DOHH2 (cell line): ENCODE data around the gene ECT2L.

ENCODE experiments used
- H3F3A ChIP-seq: fragments of 200-600 bp; sonication (generic), shearing (Covaris generic); 2 replicates; pipeline ENCODE4 v1.6.0; 2016; ENCODE audit warnings: antibody characterized with exemption, mild to moderate bottlenecking; ENCODE audit not compliant: control insufficient read depth, insufficient read depth
- H3K27ac ChIP-seq: fragments of 200-600 bp; sonication (generic); 2 replicates; pipeline ENCODE4 v1.5.1; 2014; ENCODE audit warnings: low read depth, mild to moderate bottlenecking, low read length, moderate library complexity
- H3K27me3 ChIP-seq: fragments of 200-600 bp; sonication (generic); 2 replicates; pipeline ENCODE4 v1.6.1; 2014; ENCODE audit warnings: mild to moderate bottlenecking, low read length, mixed read lengths; ENCODE audit not compliant: control insufficient read depth
- H3K36me3 ChIP-seq: fragments of 200-600 bp; sonication (generic); 2 replicates; pipeline ENCODE4 v1.6.1; 2014; ENCODE audit warnings: mild to moderate bottlenecking, low read length, moderate library complexity, mixed read lengths; ENCODE audit not compliant: control insufficient read depth
- H3K4me1 ChIP-seq: fragments of 200-600 bp; sonication (generic); 2 replicates; pipeline ENCODE4 v1.6.1; 2014; ENCODE audit warnings: mild to moderate bottlenecking, low read length, mixed read lengths; ENCODE audit not compliant: control insufficient read depth
- H3K4me2 ChIP-seq: fragments of 200-600 bp; sonication (generic); 2 replicates; pipeline ENCODE4 v1.6.0; 2014; ENCODE audit warnings: mild to moderate bottlenecking, low read length, moderate library complexity
- H3K4me3 ChIP-seq: fragments of 200-600 bp; sonication (generic); 2 replicates; pipeline ENCODE4 v1.5.1; 2014; ENCODE audit warnings: mild to moderate bottlenecking, low read length, mixed read lengths
- H3K79me2 ChIP-seq: fragments of 200-600 bp; sonication (generic); 2 replicates; pipeline ENCODE4 v1.6.1; 2014; ENCODE audit warnings: mild to moderate bottlenecking, low read length, mixed read lengths; ENCODE audit not compliant: control insufficient read depth
- H3K9me2 ChIP-seq: fragments of 200-600 bp; sonication (generic); replicated peaks from 2 replicates; pipeline ENCODE4 v1.6.1; 2014; ENCODE audit warnings: mild to moderate bottlenecking, low read length, mixed read lengths; ENCODE audit not compliant: control insufficient read depth
- H3K9me3 ChIP-seq: fragments of 200-600 bp; sonication (generic); 2 replicates; pipeline ENCODE4 v1.6.1; 2014; ENCODE audit warnings: antibody characterized with exemption, low read length, mixed read lengths; ENCODE audit not compliant: control insufficient read depth, insufficient read depth
- H4K20me1 ChIP-seq: fragments of 200-600 bp; sonication (generic); 2 replicates; pipeline ENCODE4 v1.6.0; 2014; ENCODE audit warnings: low read depth, mild to moderate bottlenecking, antibody characterized with exemption, low read length, moderate library complexity; ENCODE audit not compliant: control insufficient read depth, insufficient read depth
- EZH2phosphoT487 ChIP-seq: fragments of 200-600 bp; sonication (generic); IDR thresholded peaks from 2 replicates; pipeline ENCODE4 v1.6.1; 2017; ENCODE audit warnings: borderline replicate concordance, mild to moderate bottlenecking, antibody characterized with exemption, low read length, moderate library complexity, mixed read lengths
- TF ChIP-seq, protein P1 (sequence below): fragments of 200-600 bp; sonication (generic); IDR thresholded peaks from one replicate; pipeline ENCODE4 v1.5.1; 2014; ENCODE audit warnings: antibody characterized with exemption, mild to moderate bottlenecking, low read depth, low read length; ENCODE audit not compliant: poor library complexity, severe bottlenecking

ECT2L gene

DNA sequence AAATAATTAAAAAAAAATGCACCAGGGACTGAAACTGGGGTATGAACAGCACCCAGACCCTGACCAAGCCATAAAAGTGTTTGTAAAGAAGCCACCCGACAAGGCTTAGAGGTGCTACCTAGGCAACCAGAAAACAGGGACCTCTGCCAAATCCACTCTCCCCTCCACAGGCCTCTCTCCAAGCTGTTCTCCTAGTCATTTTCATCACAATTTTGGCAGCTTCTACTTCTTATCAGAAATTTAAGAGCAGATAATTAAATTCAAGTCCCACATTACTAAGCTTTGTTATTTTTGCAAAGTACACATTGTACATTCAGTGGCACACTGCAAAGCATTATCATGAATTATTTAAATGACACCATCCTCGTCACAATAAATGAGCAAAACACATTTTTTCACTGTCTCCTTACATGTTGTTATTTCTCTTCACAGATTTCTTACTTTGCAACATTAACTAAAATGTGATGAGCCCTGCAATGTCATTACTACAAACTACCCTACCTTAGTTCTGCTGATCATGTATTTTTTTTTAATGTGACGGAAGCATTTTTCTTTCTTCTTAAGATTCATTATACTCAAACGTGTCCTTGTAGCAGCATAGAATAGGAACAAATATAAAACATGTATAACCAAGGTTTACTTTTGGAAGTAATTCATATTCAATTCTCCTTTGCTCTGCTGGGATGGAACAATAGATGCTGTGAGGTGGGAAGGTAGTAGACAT lies 38.1 kb downstream of the ECT2L start:
- Histone ChIP-seq H3K4me3 (no peak overlapping the region), H3K36me3 (no peaks in the 10 kb centered on the region), H3K27me3 (no peaks in the 10 kb centered on the region), H3K4me1 (no peaks in the 10 kb centered on the region), H3K79me2 (no peaks in the 10 kb centered on the region), H3F3A (no peaks in the 10 kb centered on the region), H3K9me3 (no peaks in the 10 kb centered on the region), H3K27ac (no peak overlapping the region), H3K9me2 (no peaks in the 10 kb centered on the region), H3K4me2 (no peak overlapping the region), H4K20me1 (no peaks in the 10 kb centered on the region)
- no peak for TF ChIP-seq EZH2phosphoT487
- TF ChIP-seq, protein P1, sequence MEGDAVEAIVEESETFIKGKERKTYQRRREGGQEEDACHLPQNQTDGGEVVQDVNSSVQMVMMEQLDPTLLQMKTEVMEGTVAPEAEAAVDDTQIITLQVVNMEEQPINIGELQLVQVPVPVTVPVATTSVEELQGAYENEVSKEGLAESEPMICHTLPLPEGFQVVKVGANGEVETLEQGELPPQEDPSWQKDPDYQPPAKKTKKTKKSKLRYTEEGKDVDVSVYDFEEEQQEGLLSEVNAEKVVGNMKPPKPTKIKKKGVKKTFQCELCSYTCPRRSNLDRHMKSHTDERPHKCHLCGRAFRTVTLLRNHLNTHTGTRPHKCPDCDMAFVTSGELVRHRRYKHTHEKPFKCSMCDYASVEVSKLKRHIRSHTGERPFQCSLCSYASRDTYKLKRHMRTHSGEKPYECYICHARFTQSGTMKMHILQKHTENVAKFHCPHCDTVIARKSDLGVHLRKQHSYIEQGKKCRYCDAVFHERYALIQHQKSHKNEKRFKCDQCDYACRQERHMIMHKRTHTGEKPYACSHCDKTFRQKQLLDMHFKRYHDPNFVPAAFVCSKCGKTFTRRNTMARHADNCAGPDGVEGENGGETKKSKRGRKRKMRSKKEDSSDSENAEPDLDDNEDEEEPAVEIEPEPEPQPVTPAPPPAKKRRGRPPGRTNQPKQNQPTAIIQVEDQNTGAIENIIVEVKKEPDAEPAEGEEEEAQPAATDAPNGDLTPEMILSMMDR, result no peak

GRCh38 chr6:138837246-138837645 lies 41.4 kb downstream of the ECT2L start:
- no peaks in the 10 kb centered on the region for H3K9me2 ChIP-seq
- no peaks in the 10 kb centered on the region for H4K20me1 ChIP-seq
- no peak overlapping the region for H3K4me3 ChIP-seq
- no peak overlapping the region for H3K4me2 ChIP-seq
- H3K9me3 ChIP-seq, result no peaks in the 10 kb centered on the region
- H3F3A ChIP-seq, result no peaks in the 10 kb centered on the region
- H3K4me1 ChIP-seq, result no peaks in the 10 kb centered on the region
- no peak for TF ChIP-seq EZH2phosphoT487
- TF ChIP-seq, protein P1, result no peak
- no peaks in the 10 kb centered on the region for H3K36me3 ChIP-seq
- no peak overlapping the region for H3K27ac ChIP-seq
- no peaks in the 10 kb centered on the region for H3K79me2 ChIP-seq
- no peaks in the 10 kb centered on the region for H3K27me3 ChIP-seq

- H3K79me2 ChIP-seq, result no peaks in the 10 kb centered on the region
- H3K27ac ChIP-seq, result no peak overlapping the region
- H3K4me3 ChIP-seq, result no peak overlapping the region
- no peaks in the 10 kb centered on the region for H3K9me3 ChIP-seq
- H3F3A ChIP-seq, result no peaks in the 10 kb centered on the region
- H3K36me3 ChIP-seq, result no peaks in the 10 kb centered on the region
- H3K4me2 ChIP-seq, result no peak overlapping the region
- no peaks in the 10 kb centered on the region for H4K20me1 ChIP-seq
- H3K27me3 ChIP-seq, result no peaks in the 10 kb centered on the region
- no peaks in the 10 kb centered on the region for H3K9me2 ChIP-seq
- TF ChIP-seq, protein P1, result no peak
- TF ChIP-seq EZH2phosphoT487, result no peak
- no peaks in the 10 kb centered on the region for H3K4me1 ChIP-seq
Measured at GRCh38 chr6:138844192-138844591, 48.3 kb downstream of the ECT2L start.
